Measurements from ENCODE around the gene PLXNC1.

GRCh38 chr12:94099191-94099590 lies 49.2 kb upstream of the PLXNC1 start:
- no peak for TF ChIP-seq CTCF (IDR thresholded peaks at IDR 0.05; ENCODE audit: insufficient read depth, low read length)
- no peak for TF ChIP-seq POLR2AphosphoS5 (IDR thresholded peaks at IDR 0.05; ENCODE audit: low read depth)

Measured in HL-60 (cell line).